ENCODE measurements around the gene CDK6.

DNA sequence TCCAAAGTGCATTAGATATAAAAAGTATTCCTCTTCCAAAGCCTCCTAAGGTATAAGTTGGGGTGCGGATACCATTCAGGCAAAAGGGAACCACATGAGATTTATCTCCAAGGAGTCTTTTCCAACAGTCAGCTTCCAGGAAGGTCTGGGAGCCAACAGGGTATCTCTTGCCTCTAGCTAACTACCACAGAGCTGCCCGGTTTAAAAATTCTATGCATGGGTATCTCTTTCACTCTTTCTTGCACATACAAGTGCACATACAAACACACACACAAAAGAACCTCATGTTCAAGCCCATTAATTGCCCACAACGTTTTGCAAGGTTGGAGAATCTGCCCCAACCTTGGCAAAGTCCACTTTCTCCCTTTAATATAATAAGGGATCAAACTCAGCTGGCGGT is 80.7 kb downstream of the CDK6 start:
- TF ChIP-seq POLR2AphosphoS5 (IDR thresholded peaks at IDR 0.05; ENCODE audit: low read depth, low read length) (no peak), POLR2A (IDR thresholded peaks at IDR 0.05; ENCODE audit: low read depth, low read length) (no peak)
